T follicular helper cell (primary cell): Measurements from ENCODE around the gene UGT2B28.
"Not testable (repeated sequence)": the region's sequence is repeated elsewhere in the genome, so short reads cannot be mapped to it uniquely, and the experiment has no call there.

Experiments
- DNase-seq: peaks from one replicate; pipeline ENCODE4 v3.0.0-alpha.2; 2020; ENCODE audit warnings: low read depth

Gene UGT2B28

DNA sequence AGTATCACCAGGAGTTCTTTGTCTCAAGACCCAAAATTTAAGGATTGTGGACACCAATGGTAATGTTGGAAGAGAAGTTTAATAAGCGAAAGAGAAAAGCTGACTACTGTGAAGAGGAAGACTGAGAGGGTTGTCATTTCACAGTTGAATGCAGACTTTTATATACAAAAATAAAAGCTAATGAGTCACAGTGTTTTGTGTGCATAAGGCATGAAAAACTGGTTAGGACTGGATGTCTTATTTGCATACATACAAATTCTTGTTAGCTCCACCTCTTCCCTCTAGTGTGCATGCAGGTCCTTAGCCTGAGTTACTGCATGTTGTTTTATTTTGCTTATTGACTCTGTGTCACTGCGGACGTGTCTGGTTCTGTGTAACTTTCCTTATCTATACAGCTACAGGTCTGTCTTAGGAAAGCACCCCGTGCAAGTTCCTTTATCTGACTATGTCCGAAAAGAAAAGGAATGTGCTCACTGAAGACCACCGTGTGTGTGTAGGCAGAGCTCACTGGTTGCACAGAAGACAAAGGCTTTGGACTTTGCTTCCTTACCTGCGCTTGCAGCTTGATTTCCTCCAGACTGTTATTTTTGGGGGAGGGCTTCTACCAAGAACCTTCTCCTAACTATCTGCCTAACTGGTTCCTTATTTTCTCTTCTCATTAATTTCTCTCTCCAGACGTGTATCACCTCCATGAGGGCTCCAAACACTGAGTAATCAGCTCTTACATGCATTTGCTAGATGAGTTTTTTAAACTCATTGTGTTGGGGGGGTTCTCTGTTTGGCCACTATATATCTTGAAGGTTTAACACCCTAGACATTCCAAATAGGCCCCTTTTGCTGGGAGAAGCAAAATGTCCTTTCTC lies 63.5 kb downstream of the UGT2B28 start:
- not testable (repeated sequence) for DNase-seq
